ENCODE measurements around the gene KRTAP12-1. TPM values are rescaled to one million over a fixed set of nuclear protein-coding genes. Genes with fewer than 3 reads are reported as not detected.

Gene KRTAP12-1
- polyA plus RNA-seq, 3 donors, result not detected

- WGBS (ENCODE audit: insufficient coverage), result 92% methylated on average over 5 of the region's 14 CpGs
- no peak for DNase-seq
- no peaks in the 10 kb centered on the region for H3K4me1 ChIP-seq (ENCODE audit: control insufficient read depth in 1 of 2, insufficient read depth in 2 of 2, low read length in 2 of 2)
- Mint-ChIP-seq H3K4me3 (no peak overlapping the region), H3K27me3 (ENCODE audit: low read depth in 3 of 3) (peaks cover 16 to 41% (median 35%) of the 10 kb centered on the region in 3 donors), H3K9me3 (peaks cover 3 to 15% (median 10%) of the 10 kb centered on the region in 7 donors), H3K4me1 (peaks cover 3% of the 10 kb centered on the region), H3K27ac (no peak overlapping the region), H3K36me3 (peaks cover 0 to 2% of the 10 kb centered on the region in 2 donors)
- H3K27ac ChIP-seq (ENCODE audit: low read depth in 1 of 2, low read length in 2 of 2), result no peak overlapping the region
- no peak overlapping the region for H3K9ac ChIP-seq (ENCODE audit: insufficient read depth, low read length, poor library complexity, severe bottlenecking)
- no peak overlapping the region for H3K4me3 ChIP-seq (replicated peaks in 1 of 3; ENCODE audit: low read depth in 2 of 3, low read length in 3 of 3)
- no peaks in the 10 kb centered on the region for H3K79me2 ChIP-seq (ENCODE audit: insufficient read depth, low read length)
- no peaks in the 10 kb centered on the region for H3K36me3 ChIP-seq (replicated peaks in 1 of 2; ENCODE audit: control insufficient read depth in 1 of 2, insufficient read depth in 2 of 2, low read length in 2 of 2)
- TF ChIP-seq CTCF (IDR thresholded peaks at IDR 0.05), result no peak
- H2AFZ ChIP-seq (ENCODE audit: insufficient read depth, low read depth, low read length, poor library complexity, severe bottlenecking), result no peak overlapping the region
- intact Hi-C loops (cut with micrococcal nuclease), result no loop called here
- H3K9me3 ChIP-seq (replicated peaks in 1 of 2; ENCODE audit: control insufficient read depth in 1 of 2, insufficient read depth in 1 of 2, low read length in 2 of 2), result peaks cover 1 to 4% of the 10 kb centered on the region in 2 donors
- H3K4me2 ChIP-seq (replicated peaks; ENCODE audit: extremely low read depth, low read length, poor library complexity, severe bottlenecking), result no peak overlapping the region
- H3K27me3 ChIP-seq (ENCODE audit: control insufficient read depth in 2 of 2, insufficient read depth in 2 of 2, low read length in 2 of 2), result peaks cover 4 to 13% of the 10 kb centered on the region in 2 donors
- H4K20me1 ChIP-seq (ENCODE audit: insufficient read depth, low read length), result no peaks in the 10 kb centered on the region
Measured at GRCh38 chr21:44728716-44729115, 46.8 kb upstream of the KRTAP12-1 start.

GRCh38 chr21:44727757-44728156, 45.8 kb upstream of the KRTAP12-1 start:
- peaks cover 0 to 5% of the 10 kb centered on the region in 2 donors for H3K9me3 ChIP-seq (replicated peaks in 1 of 2; ENCODE audit: control insufficient read depth in 1 of 2, insufficient read depth in 1 of 2, low read length in 2 of 2)
- no peak for DNase-seq
- 76% methylated on average over 6 of the region's 9 CpGs for WGBS (ENCODE audit: insufficient coverage)
- Mint-ChIP-seq H3K36me3 (peaks cover 0 to 2% of the 10 kb centered on the region in 2 donors), H3K9me3 (peaks cover 0 to 10% (median 6%) of the 10 kb centered on the region in 7 donors), H3K4me1 (peaks cover 3% of the 10 kb centered on the region), H3K27ac (no peak overlapping the region), H3K4me3 (no peak overlapping the region), H3K27me3 (ENCODE audit: low read depth in 3 of 3) (peaks cover 25 to 51% (median 45%) of the 10 kb centered on the region in 3 donors)
- no peaks in the 10 kb centered on the region for H4K20me1 ChIP-seq (ENCODE audit: insufficient read depth, low read length)
- no peak for TF ChIP-seq CTCF (IDR thresholded peaks at IDR 0.05)
- H2AFZ ChIP-seq (ENCODE audit: insufficient read depth, low read depth, low read length, poor library complexity, severe bottlenecking), result no peak overlapping the region
- H3K27ac ChIP-seq (ENCODE audit: low read depth in 1 of 2, low read length in 2 of 2), result no peak overlapping the region
- no peak overlapping the region for H3K9ac ChIP-seq (ENCODE audit: insufficient read depth, low read length, poor library complexity, severe bottlenecking)
- no peak overlapping the region for H3K4me3 ChIP-seq (replicated peaks in 1 of 3; ENCODE audit: low read depth in 2 of 3, low read length in 3 of 3)
- H3K4me1 ChIP-seq (ENCODE audit: control insufficient read depth in 1 of 2, insufficient read depth in 2 of 2, low read length in 2 of 2), result no peaks in the 10 kb centered on the region
- intact Hi-C loops (cut with micrococcal nuclease), result no loop called here
- no peak overlapping the region for H3K4me2 ChIP-seq (replicated peaks; ENCODE audit: extremely low read depth, low read length, poor library complexity, severe bottlenecking)
- H3K27me3 ChIP-seq (ENCODE audit: control insufficient read depth in 2 of 2, insufficient read depth in 2 of 2, low read length in 2 of 2), result peaks cover 12 to 23% of the 10 kb centered on the region in 2 donors
- H3K79me2 ChIP-seq (ENCODE audit: insufficient read depth, low read length), result no peaks in the 10 kb centered on the region
- no peaks in the 10 kb centered on the region for H3K36me3 ChIP-seq (replicated peaks in 1 of 2; ENCODE audit: control insufficient read depth in 1 of 2, insufficient read depth in 2 of 2, low read length in 2 of 2)

All from CD14-positive monocyte (primary cell).